SK-N-SH treated with all-trans-retinoic acid at 6 μM for 48 hours (cell line): ENCODE results near the gene ZBTB24.

Experiments
- ATAC-seq: fragments of 200-7000 bp; cut with Tn5 transposase; 3 replicates; pipeline ENCODE4 v1.9.1; 2020; ENCODE audit warnings: mild to moderate bottlenecking, moderate library complexity
- ARNTL ChIP-seq: fragments of 450-650 bp; formaldehyde crosslinking; IDR thresholded peaks from 2 replicates; pipeline ENCODE4 v1.5.0; 2020; ENCODE audit warnings: low read depth, mild to moderate bottlenecking, moderate library complexity, borderline replicate concordance
- BACH2 ChIP-seq: fragments of 250-450 bp; sonication (Bioruptor Pico); IDR thresholded peaks from 2 replicates; pipeline ENCODE4 v1.9.0; 2021; ENCODE audit warnings: mild to moderate bottlenecking, borderline replicate concordance
- CREB5 ChIP-seq: fragments of 250-450 bp; sonication (Bioruptor Pico); IDR thresholded peaks from 2 replicates; pipeline ENCODE4 v1.5.1; 2020; ENCODE audit warnings: low read depth, mild to moderate bottlenecking, moderate library complexity
- CSDC2 ChIP-seq: fragments of 250-450 bp; sonication (Bioruptor Pico); IDR thresholded peaks from 2 replicates; pipeline ENCODE4 v1.5.0; 2020; ENCODE audit warnings: mild to moderate bottlenecking, moderate library complexity
- ESRRG ChIP-seq: fragments of 250-450 bp; sonication (Bioruptor Pico); IDR thresholded peaks from 2 replicates; pipeline ENCODE4 v1.6.1; 2021; ENCODE audit warnings: mild to moderate bottlenecking
- GLIS3 ChIP-seq: fragments of 250-450 bp; sonication (Bioruptor Pico); IDR thresholded peaks from 2 replicates; pipeline ENCODE4 v1.5.0; 2020; ENCODE audit warnings: mild to moderate bottlenecking, moderate library complexity
- ISL1 ChIP-seq: fragments of 250-450 bp; sonication (Bioruptor Pico); IDR thresholded peaks from 2 replicates; pipeline ENCODE4 v2.1.2; 2022; ENCODE audit warnings: mild to moderate bottlenecking, moderate library complexity
- OSR1 ChIP-seq: fragments of 250-450 bp; sonication (Bioruptor Pico); IDR thresholded peaks from 2 replicates; pipeline ENCODE4 v1.8.0; 2022; ENCODE audit warnings: moderate library complexity, mild to moderate bottlenecking, inconsistent platforms
- PATZ1 ChIP-seq: fragments of 250-450 bp; sonication (Bioruptor Pico); IDR thresholded peaks from 2 replicates; pipeline ENCODE4 v1.8.0; 2020; ENCODE audit warnings: mild to moderate bottlenecking, moderate library complexity, borderline replicate concordance
- POU6F1 ChIP-seq: fragments of 250-450 bp; sonication (Bioruptor Pico); IDR thresholded peaks from 2 replicates; pipeline ENCODE4 v1.8.0; 2021; ENCODE audit warnings: low read depth, mild to moderate bottlenecking, moderate library complexity, borderline replicate concordance
- PPARA ChIP-seq: fragments of 250-450 bp; sonication (Bioruptor Pico); IDR thresholded peaks from 2 replicates; pipeline ENCODE4 v1.5.0; 2020; ENCODE audit warnings: mild to moderate bottlenecking, borderline replicate concordance
- RARB ChIP-seq: fragments of 250-450 bp; sonication (Bioruptor Pico); IDR thresholded peaks from 2 replicates; pipeline ENCODE4 v1.8.0; 2021; ENCODE audit warnings: mild to moderate bottlenecking, moderate library complexity
- SNAI2 ChIP-seq: fragments of 250-450 bp; sonication (Bioruptor Pico); IDR thresholded peaks from 2 replicates; pipeline ENCODE4 v1.5.0; 2020; ENCODE audit warnings: mild to moderate bottlenecking, moderate library complexity
- TCF4 ChIP-seq: fragments of 250-450 bp; sonication (Bioruptor Pico); IDR thresholded peaks from 2 replicates; pipeline ENCODE4 v1.8.0; 2021; ENCODE audit warnings: mild to moderate bottlenecking, moderate library complexity, borderline replicate concordance
- TOX ChIP-seq: fragments of 250-450 bp; sonication (Bioruptor Pico); IDR thresholded peaks from 2 replicates; pipeline ENCODE4 v1.8.0; 2021; ENCODE audit warnings: mild to moderate bottlenecking, moderate library complexity, borderline replicate concordance
- TSHZ2 ChIP-seq: fragments of 250-450 bp; sonication (Bioruptor Pico); IDR thresholded peaks from 2 replicates; pipeline ENCODE4 v1.5.0; 2020; ENCODE audit warnings: mild to moderate bottlenecking, moderate library complexity
- ZC3H10 ChIP-seq: fragments of 250-450 bp; sonication (Bioruptor Pico); IDR thresholded peaks from 2 replicates; pipeline ENCODE4 v1.5.1; 2021; ENCODE audit warnings: mild to moderate bottlenecking, moderate library complexity
- ZFP3 ChIP-seq: fragments of 250-450 bp; sonication (Bioruptor Pico); IDR thresholded peaks from 2 replicates; pipeline ENCODE4 v1.5.0; 2020; ENCODE audit warnings: mild to moderate bottlenecking, moderate library complexity
- ZFP30 ChIP-seq: fragments of 450-650 bp; formaldehyde crosslinking; IDR thresholded peaks from 2 replicates; pipeline ENCODE4 v1.5.0; 2022; ENCODE audit warnings: mild to moderate bottlenecking, moderate library complexity
- ZNF565 ChIP-seq: fragments of 450-650 bp; formaldehyde crosslinking; conservative IDR thresholded peaks from 2 replicates; pipeline ENCODE4 v1.5.0; 2020; ENCODE audit warnings: low read depth, mild to moderate bottlenecking, moderate library complexity
- ZNF70 ChIP-seq: fragments of 450-650 bp; formaldehyde crosslinking; IDR thresholded peaks from 2 replicates; pipeline ENCODE4 v1.5.0; 2020; ENCODE audit warnings: mild to moderate bottlenecking, moderate library complexity
- ZNF8 ChIP-seq: fragments of 450-650 bp; formaldehyde crosslinking; IDR thresholded peaks from 2 replicates; pipeline ENCODE4 v1.5.0; 2020; ENCODE audit warnings: mild to moderate bottlenecking, moderate library complexity

The ZBTB24 gene

GRCh38 chr6:109485266-109485935 lies 2.4 kb upstream of the ZBTB24 start:
- TF ChIP-seq TSHZ2 (CRISPR knock-in tag) (no peak), CSDC2 (CRISPR knock-in tag) (no peak), GLIS3 (no peak), ZFP30 (CRISPR knock-in tag) (no peak), TOX (CRISPR knock-in tag) (no peak), SNAI2 (no peak), ZNF565 (no peak), ISL1 (CRISPR knock-in tag) (no peak), RARB (CRISPR knock-in tag) (no peak), ESRRG (CRISPR knock-in tag) (no peak), BACH2 (CRISPR knock-in tag) (no peak), PPARA (CRISPR knock-in tag) (no peak), ZNF70 (no peak), ZC3H10 (CRISPR knock-in tag) (no peak), OSR1 (CRISPR knock-in tag) (no peak)
- ATAC-seq = no peak

- ATAC-seq = no peak
- TF ChIP-seq ESRRG (CRISPR knock-in tag) (no peak), BACH2 (CRISPR knock-in tag) (no peak), PATZ1 (CRISPR knock-in tag) (no peak), ZC3H10 (CRISPR knock-in tag) (no peak), RARB (CRISPR knock-in tag) (no peak), CSDC2 (CRISPR knock-in tag) (no peak), GLIS3 (no peak), ZNF8 (CRISPR knock-in tag) (no peak), TOX (CRISPR knock-in tag) (no peak), ZNF70 (no peak), ZNF565 (no peak), TSHZ2 (CRISPR knock-in tag) (no peak), ARNTL (CRISPR knock-in tag) (no peak)
- TF ChIP-seq, all 23 proteins: peak for 0
Measured at GRCh38 chr6:109484122-109484521, 1.1 kb upstream of the ZBTB24 start.

- ATAC-seq = 0 out of 3 replicates have a peak, but pooled peaks have one; percentile 3
- TF ChIP-seq TCF4 = no peak
- TF ChIP-seq CREB5 (CRISPR knock-in tag) = no peak
- no peak for TF ChIP-seq PATZ1 (CRISPR knock-in tag)
- TF ChIP-seq PPARA (CRISPR knock-in tag) = no peak
- TF ChIP-seq ESRRG (CRISPR knock-in tag) = no peak
- no peak for TF ChIP-seq CSDC2 (CRISPR knock-in tag)
- no peak for TF ChIP-seq SNAI2
- TF ChIP-seq ZC3H10 (CRISPR knock-in tag) = no peak
- TF ChIP-seq POU6F1 (CRISPR knock-in tag) = no peak
- no peak for TF ChIP-seq ZFP3 (CRISPR knock-in tag)
- no peak for TF ChIP-seq ZNF70
- no peak for TF ChIP-seq ZNF565
- TF ChIP-seq GLIS3 = no peak
- TF ChIP-seq ARNTL (CRISPR knock-in tag) = no peak
- TF ChIP-seq RARB (CRISPR knock-in tag) = no peak
Measured at GRCh38 chr6:109483735-109484057, 677 bp upstream of the ZBTB24 start.
